Epithelial cell of esophagus (primary cell): ENCODE measurements around the gene SKA2.
"Not testable (repeated sequence)": the region's sequence is repeated elsewhere in the genome, so short reads cannot be mapped to it uniquely, and the experiment has no call there.

Experiments used
- DNase-seq: peaks from one replicate; pipeline ENCODE4 v3.0.0; 2010; ENCODE audit warnings: low read depth
- H3K4me3 ChIP-seq: 2 replicates; pipeline ENCODE4 v1.5.1; 2011; ENCODE audit warnings: mild to moderate bottlenecking, low read length, control low read depth
- TF ChIP-seq, protein P1 (sequence below): IDR thresholded peaks from 2 replicates; pipeline ENCODE4 v1.5.1; 2011; ENCODE audit warnings: low read depth, mild to moderate bottlenecking, low read length, control low read depth, inconsistent platforms; ENCODE audit not compliant: insufficient read depth; ENCODE audit errors: missing control alignments

SKA2 gene

DNA sequence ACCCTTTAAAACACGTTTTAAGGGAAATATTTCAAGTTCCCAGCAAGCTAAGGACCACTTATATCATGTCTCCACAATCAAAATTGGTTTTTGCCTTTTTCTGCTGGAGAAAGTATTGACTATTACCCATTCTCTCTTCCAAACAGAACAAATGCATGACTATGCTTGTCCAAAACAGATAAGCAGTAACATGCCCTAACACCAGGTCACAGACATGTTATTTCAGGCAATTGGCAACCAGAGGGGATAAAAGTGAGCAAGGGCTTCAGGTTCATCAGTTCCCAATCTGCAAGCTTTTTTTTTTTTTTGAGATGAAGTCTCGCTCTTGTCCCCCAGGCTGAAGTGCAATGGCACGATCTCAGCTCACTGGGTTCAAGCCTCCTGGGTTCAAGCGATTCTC lies 15.0 kb downstream of the SKA2 start:
- TF ChIP-seq, protein P1, sequence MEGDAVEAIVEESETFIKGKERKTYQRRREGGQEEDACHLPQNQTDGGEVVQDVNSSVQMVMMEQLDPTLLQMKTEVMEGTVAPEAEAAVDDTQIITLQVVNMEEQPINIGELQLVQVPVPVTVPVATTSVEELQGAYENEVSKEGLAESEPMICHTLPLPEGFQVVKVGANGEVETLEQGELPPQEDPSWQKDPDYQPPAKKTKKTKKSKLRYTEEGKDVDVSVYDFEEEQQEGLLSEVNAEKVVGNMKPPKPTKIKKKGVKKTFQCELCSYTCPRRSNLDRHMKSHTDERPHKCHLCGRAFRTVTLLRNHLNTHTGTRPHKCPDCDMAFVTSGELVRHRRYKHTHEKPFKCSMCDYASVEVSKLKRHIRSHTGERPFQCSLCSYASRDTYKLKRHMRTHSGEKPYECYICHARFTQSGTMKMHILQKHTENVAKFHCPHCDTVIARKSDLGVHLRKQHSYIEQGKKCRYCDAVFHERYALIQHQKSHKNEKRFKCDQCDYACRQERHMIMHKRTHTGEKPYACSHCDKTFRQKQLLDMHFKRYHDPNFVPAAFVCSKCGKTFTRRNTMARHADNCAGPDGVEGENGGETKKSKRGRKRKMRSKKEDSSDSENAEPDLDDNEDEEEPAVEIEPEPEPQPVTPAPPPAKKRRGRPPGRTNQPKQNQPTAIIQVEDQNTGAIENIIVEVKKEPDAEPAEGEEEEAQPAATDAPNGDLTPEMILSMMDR, result no peak
- H3K4me3 ChIP-seq, result no peak overlapping the region
- DNase-seq, result peak; percentile 62

- not testable (repeated sequence) for DNase-seq, H3K4me3 ChIP-seq
These were observed 16.6 kb downstream of the SKA2 start for GRCh38 chr17:59138339-59138738.

DNA sequence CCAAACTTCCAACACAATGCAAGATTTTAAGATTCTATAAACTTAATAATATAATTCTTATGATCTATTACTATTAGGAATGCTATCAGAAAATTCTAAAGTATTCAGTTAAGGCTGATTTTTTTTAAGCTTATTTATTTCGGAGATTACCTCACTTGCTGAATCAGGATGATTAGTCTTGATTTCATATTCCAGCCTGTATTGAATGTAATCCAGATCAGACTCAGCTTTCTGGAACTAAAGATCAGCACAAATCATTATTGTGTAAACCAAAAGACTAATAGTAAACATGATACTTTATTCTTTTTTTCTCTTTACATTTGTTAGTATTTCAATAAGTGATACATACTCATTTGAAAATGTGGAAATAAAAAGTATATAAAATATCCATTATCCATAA lies 23.9 kb downstream of the SKA2 start:
- no peak for DNase-seq
- TF ChIP-seq, protein P1, result no peak
- no peak overlapping the region for H3K4me3 ChIP-seq

DNA sequence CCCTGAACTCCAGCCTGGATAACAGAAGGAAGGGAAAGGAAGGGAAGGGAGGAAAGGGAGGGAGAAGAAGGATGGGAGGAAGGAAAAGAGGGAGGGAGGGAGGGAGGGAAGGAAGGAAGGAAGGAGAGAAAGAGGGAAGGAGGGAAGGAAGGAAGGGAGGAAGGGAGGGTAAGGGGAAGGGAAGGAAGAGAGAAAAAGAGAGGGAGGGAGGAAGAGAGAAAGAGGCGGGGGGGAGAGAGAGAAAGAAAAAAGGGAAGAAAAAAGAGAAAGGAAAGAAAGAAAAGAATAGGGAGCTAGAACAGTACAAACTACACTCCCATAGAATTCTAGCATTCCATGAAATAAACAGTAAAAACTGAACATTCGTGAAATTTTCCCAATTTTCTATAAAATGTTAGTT lies 25.2 kb downstream of the SKA2 start:
- no peak overlapping the region for H3K4me3 ChIP-seq
- DNase-seq, result no peak
- TF ChIP-seq, protein P1, result no peak

DNA sequence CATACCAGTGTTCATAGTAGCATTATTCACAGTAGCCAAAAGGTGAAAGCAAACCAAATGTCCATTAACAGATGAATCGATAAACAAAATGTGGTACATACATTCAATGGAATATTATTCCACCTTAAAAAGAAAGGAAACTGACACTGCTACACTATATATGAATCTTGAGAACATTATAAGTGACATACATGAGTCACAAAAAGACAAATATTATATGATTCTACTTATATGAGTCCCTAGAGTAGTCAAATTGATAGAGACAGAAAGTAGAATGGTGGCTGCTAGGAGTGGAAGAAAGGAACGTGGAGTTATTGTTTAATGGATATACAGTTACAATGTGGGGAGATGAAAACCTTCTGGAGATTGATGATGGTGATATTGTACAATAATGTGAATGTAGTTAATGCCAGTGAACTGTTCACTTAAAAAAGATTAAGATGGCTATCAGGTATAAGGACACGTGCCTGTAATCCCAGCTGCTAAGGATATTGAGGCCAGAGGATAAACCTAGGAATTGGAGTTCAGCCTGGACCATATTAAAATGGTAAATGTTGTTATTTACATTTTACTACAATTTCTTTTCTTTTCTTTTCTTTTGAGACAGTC lies 28.1 kb downstream of the SKA2 start:
- H3K4me3 ChIP-seq, result no peak overlapping the region
- DNase-seq, result no peak
- TF ChIP-seq, protein P1, result no peak

DNA sequence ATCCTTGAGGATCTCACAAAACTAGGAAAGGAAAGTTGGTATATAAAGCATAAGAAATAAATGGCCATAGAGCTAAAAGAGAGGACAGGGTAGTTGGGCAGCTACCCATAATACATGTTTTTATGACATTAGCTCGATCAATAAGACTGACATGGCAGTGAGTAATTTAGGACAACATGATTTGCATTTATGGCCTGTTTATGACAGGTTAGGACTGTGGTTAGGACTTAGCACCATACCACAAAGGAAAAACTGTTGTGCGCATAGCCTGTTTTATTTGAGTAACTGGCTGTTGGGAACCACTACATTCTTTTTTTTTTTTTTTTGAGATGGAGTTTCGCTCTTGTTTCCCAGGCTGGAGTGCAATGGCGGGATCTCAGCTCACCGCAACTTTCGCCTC lies 30.3 kb downstream of the SKA2 start:
- no peak for DNase-seq
- TF ChIP-seq, protein P1, result no peak

DNA sequence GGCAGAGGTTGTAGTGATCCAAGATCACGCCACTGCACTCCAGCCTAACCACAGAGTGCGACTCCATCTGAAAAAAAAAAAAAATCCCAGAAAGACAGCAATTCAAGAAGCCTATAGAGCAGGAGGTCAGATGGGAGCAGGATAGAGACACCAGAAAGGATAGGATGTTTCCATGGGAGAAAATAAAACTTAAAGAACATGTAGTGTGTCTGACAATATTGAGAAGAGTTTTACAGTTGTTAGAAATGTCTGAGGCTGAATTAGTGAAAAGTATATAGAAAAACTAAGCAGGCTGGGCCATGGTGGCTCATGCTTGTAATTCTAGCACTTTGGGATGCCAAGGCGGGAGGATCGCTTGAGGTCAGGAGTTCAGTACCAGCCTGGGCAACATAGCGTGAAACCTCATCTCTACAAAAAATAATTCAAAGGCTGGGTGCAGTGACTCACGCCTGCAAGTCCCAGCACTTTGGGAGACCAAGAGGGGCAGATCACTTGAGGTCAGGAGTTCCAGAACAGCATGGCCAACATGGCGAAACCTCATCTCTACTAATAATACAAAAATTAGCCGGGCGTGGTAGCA lies 33.0 kb downstream of the SKA2 start:
- TF ChIP-seq, protein P1, result no peak
- no peak overlapping the region for H3K4me3 ChIP-seq
- DNase-seq, result peak; percentile 59

More for the DNA sequence above, 30.3 kb downstream of the SKA2 start:
- no peak overlapping the region for H3K4me3 ChIP-seq
